IPS-11a (cell line): ENCODE results near the gene WDR83.
"Not testable (repeated sequence)": the region's sequence is repeated elsewhere in the genome, so short reads cannot be mapped to it uniquely, and the experiment has no call there.

Source experiments
- H3K4me3 ChIP-seq: one replicate; pipeline ENCODE4 v1.5.1; 2013; ENCODE audit warnings: low read depth, low read length, control low read depth

The WDR83 gene

GRCh38 chr19:12655546-12655945 is 11.1 kb upstream of the WDR83 start:
- no peak overlapping the region for H3K4me3 ChIP-seq

GRCh38 chr19:12656899-12657571 is 9.6 kb upstream of the WDR83 start:
- H3K4me3 ChIP-seq, result no peak overlapping the region

DNA sequence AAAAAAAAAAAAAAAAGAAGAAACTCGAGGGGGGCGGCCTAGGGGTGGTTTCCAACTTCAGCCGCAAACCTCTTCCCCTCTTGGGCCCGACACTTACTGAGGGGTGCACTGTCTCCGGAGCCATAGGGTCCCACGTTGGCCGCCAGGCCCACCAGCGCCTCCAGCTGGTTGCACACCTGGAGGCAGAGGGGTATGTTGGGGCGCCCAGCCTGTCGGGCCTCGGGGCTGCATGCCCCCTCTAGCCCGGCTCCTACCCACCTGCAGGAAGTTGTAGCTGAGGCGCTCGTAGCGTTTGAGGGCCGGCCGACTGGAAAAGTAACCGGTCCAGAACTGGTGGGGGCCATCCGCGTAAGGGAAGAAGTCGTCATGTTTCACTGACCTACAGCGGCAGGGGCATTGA is 8.6 kb upstream of the WDR83 start:
- no peak overlapping the region for H3K4me3 ChIP-seq

GRCh38 chr19:12660980-12661379 is 5.6 kb upstream of the WDR83 start:
- H3K4me3 ChIP-seq, result no peak overlapping the region

- no peak overlapping the region for H3K4me3 ChIP-seq
Measured at GRCh38 chr19:12664406-12665280, 2.0 kb upstream of the WDR83 start.

DNA sequence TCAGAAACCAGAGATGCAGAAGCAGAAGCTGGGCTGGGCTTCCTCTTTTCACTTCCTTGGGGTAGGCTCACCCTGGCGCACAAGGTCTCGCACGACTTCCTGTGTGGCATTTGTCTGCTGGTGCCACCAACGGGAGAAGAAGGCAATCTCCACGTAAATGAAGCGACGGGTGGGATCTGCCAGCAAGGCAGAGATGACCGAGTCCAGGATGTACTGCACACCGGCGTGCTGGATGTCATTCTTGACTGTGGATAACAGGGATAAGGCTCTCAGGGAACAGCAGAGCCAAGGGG is 1.4 kb upstream of the WDR83 start:
- no peak overlapping the region for H3K4me3 ChIP-seq

DNA sequence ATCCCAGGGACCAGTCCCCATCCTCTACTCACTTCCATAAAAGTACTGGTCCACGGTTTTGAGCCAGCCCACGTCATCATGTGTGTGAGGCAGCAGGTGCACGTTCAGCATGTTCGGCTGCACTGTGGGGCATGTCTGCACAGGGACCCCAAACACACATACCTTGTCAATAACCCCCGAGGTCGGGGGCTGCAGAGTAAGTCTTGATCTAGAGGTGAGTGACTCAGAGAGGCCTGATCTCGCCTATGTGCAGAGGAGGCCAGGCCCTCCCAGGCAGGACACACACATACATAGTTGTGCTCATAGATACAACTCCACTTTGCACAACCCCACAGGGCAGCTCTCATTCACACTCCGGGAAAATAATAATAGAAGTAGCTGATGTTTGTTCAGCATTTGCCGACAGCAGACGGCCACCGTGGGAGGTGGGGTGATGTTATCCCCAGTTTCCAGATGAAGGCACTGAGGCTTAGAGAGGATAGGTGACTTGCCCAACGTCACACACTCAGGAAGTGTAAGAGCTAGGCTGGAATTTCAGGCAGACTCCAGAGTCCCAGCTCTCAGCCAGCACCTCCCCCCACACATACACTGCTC is 839 bp upstream of the WDR83 start:
- H3K4me3 ChIP-seq, result peak overlapping the region; percentile 71

- no peak overlapping the region for H3K4me3 ChIP-seq
Measured at GRCh38 chr19:12667731-12668302, 1.2 kb downstream of the WDR83 start.

DNA sequence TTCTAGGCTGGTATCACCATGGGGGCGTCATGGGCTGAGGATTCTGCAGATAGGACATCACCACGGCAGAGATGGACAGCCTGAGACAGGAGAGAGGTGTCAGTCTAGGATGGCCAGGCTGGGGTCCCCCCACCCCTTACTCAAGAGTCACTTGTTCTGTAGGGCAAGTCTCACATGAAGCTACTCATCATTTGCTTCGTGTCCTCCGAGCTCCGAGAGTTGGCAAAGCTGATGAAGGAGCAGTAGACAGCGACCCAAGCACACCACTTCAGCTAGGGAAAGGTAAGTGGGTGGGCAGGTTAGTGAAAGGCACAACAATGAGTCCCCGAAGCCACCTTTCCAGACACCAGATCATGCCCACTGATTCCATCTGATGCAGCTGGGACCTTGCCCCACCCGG is 1.7 kb downstream of the WDR83 start:
- H3K4me3 ChIP-seq, result peak overlapping the region; percentile 90

DNA sequence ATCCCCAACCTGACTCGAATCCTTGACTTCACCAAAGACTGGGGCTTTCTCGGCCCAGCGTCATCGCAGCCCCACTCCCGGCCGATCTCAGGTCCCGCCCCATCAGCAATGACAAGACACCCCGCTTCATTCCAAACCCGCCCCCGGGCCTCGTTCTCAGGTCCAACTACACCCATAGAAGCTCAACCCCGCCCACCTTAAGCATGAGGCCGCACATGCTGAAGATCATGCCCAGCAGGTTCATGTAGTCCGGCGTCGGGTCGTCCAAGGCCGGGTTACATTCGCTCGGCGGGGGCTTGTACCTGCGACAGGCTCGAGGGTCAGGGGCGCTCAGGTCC is 2.3 kb downstream of the WDR83 start:
- H3K4me3 ChIP-seq, result peak overlapping the region; percentile 90

- H3K4me3 ChIP-seq, result peak overlapping the region; percentile 90
Measured at GRCh38 chr19:12669270-12670158, 2.9 kb downstream of the WDR83 start.

DNA sequence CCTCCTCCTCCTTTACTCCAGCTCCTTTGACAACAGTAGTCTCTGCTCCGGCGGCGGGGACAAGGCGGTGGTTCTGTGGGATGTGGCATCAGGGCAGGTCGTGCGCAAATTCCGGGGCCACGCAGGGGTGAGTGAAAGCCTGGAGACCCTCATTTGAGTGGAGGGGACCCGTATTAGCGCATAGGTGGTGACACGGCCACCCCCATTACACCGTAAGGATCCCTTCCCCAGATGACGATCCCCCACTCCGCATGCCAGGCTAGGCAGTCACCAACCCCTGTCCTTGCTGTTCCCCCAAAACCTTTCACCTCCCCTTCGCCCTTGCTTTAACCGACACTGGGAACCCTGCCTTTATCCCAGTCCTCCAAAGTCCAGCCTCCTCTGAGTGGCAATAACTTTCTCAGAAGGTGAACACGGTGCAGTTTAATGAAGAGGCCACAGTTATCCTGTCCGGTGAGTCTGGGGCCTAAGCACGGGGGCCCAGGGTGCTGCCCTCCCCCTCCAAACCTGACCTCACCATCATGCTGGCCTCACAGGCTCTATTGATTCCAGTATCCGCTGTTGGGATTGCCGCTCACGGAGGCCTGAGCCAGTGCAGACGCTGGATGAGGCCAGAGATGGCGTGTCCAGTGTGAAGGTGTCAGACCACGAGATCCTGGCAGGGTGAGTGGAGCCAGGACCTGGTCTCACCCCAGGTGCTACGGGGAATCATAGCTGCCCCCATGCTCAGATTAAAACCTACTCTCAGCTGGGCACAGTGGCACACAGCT is 3.7 kb downstream of the WDR83 start:
- peak overlapping the region; percentile 90 for H3K4me3 ChIP-seq

GRCh38 chr19:12672744-12673143 is 6.1 kb downstream of the WDR83 start:
- H3K4me3 ChIP-seq, result no peak overlapping the region

GRCh38 chr19:12675399-12675798 is 8.8 kb downstream of the WDR83 start:
- H3K4me3 ChIP-seq, result no peak overlapping the region

DNA sequence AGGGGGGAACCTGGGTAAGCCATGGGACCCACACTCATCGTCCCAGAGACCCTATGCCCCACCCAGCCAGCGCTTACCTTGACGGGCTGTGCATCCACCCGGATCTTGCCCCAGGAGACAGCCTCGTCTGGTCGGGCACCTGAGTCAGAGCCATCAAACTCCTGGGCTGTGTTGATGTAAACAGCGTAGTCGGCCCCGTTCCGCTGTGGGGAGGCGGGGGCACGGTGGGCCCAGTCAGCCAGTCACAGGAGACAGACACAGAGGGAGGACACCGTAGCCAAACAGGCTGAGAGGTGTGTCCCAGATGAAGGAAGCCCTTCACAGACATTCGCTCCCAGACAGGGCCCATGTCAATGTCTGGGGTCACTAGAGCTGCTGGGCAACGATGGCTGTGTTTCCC is 9.3 kb downstream of the WDR83 start:
- H3K4me3 ChIP-seq, result no peak overlapping the region

DNA sequence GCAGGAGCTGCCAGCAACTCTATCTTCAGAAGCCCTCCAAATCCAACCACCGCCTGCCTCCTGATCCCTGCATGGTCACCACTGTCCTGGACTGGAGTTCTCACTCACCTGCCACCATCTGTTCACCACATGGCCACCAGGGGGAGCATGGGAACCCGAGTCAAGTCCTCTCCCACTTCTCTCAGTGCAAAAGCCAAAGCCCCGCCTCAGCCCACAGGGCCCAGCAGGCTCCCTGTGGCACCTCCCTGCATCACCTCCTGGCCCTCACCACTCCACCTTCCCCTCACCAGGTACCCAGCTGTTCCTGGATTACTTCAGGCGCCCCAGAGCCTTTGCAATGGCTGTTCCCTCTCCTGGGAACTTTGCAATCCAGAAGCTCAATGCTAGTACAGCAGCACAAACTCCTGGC is 9.8 kb downstream of the WDR83 start:
- no peak overlapping the region for H3K4me3 ChIP-seq

DNA sequence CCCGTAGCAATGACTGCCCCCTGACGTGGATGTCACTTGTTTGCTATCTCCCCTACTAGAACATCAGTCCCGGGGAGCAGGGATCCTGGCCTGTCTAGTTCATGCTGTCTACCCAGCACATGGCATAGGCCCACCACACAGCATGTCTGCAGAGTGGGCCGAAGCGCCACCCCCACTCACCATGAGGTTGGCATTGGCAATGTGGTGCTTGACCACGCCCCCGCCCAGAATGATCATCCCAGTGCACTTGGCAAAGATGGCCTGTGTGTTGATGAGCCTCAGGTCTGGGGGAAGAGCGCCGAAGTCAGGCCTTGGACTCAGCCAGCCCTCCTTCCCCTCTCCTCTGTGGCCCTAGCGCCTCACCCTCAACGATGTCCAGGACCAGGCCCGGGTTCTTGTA is 10.3 kb downstream of the WDR83 start:
- H3K4me3 ChIP-seq, result no peak overlapping the region

DNA sequence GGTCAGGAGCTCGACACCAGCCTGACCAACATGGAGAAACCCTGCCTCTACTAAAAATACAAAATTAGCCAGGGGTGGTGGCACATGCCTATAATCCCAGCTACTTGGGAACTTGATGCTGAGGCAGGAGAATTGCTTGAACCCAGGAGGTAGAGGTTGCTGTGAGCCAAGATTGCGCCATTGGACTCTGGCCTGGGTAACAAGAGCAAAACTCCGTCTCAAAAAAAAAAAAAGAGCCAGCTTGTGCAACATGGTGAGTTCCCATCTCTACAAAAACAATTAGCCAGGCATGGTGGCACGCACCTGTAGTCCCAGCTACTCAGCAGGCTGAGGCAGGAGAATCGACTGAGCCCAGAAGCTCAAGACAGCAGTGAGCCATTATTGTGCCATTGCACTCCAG is 11.4 kb downstream of the WDR83 start:
- H3K4me3 ChIP-seq, result not testable (repeated sequence)

GRCh38 chr19:12680034-12680433 is 13.4 kb downstream of the WDR83 start:
- no peak overlapping the region for H3K4me3 ChIP-seq
